Measurements from ENCODE around the gene HOXA10.

Gene HOXA10

DNA sequence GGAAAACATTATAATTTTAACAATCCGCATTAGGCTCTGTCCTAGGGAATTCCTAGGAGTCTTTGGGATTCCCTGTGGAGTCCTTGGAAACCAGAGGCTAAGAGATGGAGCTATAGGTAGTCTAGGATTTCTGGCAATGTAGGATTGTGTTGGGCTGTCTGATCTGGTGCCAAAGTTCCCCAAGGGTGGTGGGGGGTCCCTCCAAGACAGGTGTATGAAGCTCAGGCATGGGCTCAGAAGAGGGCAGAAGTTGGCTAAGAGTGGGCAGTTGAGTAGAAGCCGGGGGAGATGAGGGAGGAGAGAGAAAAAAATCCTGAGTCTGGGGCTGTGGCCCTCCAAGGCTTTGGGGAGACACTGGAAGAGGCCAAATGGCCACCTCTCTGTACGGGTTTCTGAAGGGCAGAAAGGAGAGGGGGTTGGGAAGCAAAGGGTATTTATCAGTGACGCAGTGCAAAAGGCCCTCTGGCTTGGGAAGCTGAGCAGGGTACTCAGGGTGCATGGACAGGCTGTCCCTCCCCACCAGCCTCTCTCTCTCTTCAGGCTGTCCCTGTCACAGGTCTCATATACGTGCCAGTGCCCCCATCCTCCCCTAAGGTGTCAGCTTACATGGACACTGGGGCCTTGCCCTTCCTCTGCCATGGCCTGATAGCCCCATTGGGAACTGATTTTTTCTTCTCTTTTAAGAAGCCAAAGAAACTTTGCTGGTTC, 27.5 kb downstream of the HOXA10 start:
- DNase-seq (ENCODE audit: low read depth in 2 of 3, low spot score in 1 of 3), result no peak

DNA sequence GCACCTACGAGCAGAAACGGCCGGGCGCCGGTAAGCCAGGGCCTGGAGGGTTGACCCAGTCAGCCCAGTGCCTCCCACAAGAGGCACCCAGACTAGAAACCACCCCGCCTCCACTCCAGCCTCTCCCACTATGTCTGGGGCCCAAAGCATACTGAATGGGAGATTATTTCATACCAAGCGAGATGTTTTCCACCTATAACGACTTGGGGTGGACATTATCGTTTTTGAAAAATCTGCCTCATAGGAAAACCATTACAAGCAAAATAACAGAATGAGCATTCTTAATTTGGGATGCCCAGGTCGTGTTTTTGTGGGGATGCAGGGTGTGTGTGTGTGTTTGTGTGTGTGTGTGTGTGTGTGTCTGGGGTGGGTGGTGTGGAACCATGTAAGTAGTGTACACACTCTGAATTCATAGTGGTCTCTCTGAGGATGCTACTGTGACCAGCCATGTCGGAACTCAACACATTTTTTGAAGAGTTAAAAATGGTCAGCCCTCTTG, 28.2 kb downstream of the HOXA10 start:
- DNase-seq (ENCODE audit: low read depth in 2 of 3, low spot score in 1 of 3), result no peak

DNA sequence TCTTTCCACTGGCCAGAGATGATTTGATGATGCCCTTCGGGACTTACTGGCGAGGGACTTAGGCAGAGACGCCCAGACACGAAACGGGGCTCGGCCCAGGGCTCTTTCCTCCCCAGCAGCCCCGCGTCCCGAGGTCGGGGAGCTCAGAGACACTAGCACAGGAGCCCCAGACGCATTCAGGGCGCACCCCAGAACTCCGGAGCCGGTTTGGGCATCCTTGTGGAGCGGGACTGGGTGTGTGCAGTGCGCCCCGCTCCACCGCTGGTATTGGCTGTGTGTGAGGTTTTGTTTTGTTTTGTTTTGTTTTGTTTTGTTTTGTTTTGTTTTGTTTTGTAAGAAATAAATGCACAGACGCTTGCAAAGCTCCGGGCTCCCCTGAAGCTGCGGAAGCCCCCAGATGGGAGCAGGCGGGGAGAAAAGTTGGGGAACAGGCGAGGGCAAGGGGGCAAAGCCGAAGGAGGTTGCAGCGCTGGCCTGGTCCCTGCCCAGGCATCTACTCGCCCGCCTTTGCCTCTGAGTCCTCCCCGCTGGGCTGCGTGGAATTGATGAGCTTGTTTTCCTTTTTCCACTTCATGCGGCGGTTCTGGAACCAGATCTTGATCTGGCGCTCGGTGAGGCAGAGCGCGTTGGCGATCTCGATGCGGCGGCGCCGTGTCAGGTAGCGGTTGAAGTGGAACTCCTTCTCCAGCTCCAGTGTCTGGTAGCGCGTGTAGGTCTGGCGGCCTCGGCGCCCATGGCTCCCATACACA, 28.8 kb downstream of the HOXA10 start:
- DNase-seq (ENCODE audit: low read depth in 2 of 3, low spot score in 1 of 3), result no peak

DNA sequence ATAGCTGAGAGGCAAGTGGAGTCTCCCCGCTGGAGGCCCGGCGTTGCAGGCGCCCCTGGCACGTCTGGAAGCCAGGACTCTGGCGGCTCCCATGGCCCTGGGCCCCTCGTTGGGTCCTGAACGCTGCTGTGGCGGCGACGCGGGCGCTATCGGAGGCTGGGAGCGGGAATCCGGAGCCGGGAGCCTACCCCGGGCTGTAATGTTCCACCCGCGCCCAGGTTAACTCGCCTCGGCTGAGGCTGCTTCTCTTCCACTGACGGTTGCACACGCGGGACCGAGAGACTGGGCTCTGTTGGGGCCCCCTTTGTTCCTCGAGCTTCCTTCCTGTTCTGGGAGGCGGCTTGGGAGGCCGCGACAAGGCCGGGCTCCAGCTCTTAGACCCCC, 29.3 kb downstream of the HOXA10 start:
- DNase-seq (ENCODE audit: low read depth in 2 of 3, low spot score in 1 of 3), result no peak

DNA sequence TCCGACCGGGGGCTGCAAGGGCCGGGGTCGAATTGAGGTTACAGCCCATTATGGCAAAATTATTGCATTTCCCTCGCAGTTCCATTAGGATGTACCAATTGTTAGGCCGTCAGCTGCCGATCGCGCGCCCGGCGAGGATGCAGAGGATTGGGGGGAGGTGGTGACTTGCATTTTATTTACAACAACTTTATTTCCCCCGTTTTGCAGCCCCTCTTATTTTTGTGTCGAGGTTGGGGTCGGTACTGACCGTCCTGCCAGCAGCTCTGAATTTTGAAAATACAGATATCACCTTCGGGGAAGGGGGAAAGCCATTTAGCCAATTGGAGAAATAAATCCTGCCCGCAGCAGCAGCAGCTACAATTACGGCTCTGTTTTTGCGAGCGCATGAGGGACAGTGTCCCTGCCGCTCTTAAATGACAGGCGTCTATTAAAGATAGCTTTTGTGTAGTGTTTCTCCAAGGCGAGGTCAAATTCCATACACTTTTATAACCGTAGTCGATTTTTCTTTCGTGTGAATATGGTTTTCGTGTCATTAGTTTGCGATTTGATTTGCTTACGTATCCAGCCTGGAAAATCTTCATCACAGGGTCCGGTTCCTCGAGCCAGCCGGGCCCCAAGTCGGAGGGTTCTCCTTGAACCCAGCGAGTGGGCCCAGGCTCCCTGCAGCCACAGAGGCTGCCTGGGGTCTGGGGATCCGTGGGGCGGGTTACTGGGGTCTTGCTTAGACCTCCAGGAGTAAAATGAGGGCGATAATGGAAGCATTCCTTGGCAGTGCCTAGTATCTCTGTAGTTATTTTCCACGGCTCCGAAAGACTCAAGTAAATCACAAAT, 30.0 kb downstream of the HOXA10 start:
- DNase-seq (ENCODE audit: low read depth in 2 of 3, low spot score in 1 of 3), result no peak

DNA sequence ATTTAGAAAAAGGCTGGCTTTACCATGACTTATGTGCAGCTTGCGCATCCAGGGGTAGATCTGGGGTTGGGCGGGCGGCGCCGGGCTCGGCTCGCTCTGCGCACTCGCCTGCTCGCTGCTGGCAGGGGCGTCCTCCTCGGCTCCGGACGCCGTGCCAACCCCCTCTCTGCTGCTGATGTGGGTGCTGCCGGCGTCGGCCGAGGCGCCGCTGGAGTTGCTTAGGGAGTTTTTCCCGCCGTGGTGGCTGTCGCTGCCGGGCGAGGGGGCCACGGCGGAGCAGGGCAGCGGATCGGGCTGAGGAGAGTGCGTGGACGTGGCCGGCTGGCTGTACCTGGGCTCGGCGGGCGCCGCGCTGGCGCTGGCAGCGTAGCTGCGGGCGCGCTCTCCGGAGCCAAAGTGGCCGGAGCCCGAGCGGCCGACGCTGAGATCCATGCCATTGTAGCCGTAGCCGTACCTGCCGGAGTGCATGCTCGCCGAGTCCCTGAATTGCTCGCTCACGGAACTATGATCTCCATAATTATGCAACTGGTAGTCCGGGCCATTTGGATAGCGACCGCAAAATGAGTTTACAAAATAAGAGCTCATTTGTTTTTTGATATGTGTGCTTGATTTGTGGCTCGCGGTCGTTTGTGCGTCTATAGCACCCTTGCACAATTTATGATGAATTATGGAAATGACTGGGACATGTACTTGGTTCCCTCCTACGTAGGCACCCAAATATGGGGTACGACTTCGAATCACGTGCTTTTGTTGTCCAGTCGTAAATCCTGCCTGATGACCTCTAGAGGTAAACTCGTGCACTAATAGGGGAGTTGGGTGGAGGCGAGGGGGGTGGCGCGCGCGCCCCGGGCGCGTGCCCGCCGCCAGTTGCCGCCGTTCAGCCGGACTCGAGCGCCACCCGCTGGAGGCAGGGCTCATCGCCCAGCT, 30.8 kb downstream of the HOXA10 start, which contains the start of gene HOXA5:
Gene HOXA5 (minus strand): TSS at position 659 of the 927 bp plus-strand sequence. CDS start 74 bp downstream, at position 585.
- DNase-seq (ENCODE audit: low read depth in 2 of 3, low spot score in 1 of 3), result no peak

DNA sequence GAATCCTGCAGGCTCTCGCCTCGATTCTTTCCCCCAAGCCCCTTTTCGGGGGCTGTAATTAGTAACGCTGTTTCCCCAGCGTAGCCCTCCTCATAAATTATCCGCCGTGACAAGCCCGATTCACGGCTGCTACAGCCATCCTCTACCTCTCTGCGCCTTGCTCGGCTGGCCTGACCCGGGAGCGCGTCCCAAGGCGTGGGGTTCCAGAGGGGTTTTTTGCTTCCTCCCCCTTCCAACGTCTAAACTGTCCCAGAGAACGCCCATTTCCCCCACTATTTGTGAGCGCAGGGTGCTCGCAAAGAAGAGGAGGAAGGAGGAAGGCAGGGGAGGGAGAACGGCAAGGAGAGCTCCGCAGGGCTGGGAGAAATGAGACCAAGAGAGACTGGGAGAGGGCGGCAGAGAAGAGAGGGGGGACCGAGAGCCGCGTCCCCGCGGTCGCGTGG, 31.5 kb downstream of the HOXA10 start:
- DNase-seq (ENCODE audit: low read depth in 2 of 3, low spot score in 1 of 3), result no peak

DNA sequence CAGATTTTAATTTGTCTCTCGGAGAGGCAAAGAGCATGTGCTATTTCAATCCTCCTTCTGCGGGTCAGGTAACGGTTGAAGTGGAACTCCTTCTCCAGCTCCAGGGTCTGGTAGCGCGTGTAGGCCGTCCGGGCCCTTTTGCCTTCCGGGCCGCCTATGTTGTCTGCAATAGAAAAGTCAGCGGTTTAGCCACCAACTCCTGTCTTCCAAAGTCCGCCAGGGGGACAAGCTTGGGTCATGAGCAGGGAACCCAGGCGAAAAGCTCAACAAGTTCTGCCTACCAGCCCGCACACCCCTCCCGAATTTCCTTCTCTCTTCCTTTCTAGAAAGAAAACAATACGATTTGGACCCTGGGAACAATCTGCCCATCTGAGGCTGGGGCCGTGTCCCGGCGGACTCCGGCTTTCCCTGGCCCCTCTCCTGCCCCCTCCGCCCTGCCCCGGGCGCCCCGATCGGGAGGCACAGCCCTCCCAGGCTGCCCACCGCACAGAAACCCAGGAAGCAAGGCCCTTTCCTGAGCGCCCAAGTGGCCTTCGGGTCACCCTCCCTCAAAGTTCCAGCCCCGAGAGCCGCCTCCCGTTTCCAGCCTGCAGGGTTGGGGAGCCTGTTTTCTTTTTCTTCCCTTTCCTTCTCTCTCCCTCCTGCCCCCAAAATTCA, 32.1 kb downstream of the HOXA10 start:
- DNase-seq (ENCODE audit: low read depth in 2 of 3, low spot score in 1 of 3), result no peak

DNA sequence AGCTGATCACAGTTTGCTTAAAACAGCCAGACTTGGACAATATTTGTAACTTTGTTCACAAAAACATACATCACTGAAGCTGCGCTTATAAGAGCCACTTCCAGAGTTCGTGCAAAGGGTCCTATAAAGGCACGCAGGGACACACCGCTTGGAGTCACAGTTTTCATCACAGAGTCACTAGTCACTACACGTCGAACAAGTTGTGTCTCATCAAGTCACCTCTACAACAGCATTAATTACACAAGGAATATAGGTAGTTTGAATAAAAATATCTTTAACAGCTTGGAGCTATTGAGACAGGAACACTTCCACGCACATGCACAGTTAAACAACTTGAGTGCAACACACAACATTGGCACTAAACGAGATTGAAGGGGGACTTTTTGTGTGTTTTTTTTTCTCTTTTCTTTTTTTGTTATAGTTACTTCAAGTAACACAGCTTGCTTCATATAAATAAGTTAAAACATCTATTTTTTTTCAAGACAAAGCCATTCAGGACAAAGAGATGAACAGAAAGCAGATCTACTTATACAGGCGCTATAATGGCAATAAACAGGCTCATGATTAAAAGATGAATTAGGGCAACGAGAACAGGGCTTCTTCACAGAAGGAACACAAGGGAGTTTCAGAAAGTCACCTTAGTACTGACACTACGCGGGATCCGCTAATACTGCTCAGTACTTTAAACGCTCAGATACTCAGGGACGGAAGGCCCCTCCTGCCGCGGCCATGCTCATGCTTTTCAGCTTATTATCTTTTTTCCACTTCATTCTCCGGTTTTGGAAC, 32.8 kb downstream of the HOXA10 start:
- DNase-seq (ENCODE audit: low read depth in 2 of 3, low spot score in 1 of 3), result no peak

DNA sequence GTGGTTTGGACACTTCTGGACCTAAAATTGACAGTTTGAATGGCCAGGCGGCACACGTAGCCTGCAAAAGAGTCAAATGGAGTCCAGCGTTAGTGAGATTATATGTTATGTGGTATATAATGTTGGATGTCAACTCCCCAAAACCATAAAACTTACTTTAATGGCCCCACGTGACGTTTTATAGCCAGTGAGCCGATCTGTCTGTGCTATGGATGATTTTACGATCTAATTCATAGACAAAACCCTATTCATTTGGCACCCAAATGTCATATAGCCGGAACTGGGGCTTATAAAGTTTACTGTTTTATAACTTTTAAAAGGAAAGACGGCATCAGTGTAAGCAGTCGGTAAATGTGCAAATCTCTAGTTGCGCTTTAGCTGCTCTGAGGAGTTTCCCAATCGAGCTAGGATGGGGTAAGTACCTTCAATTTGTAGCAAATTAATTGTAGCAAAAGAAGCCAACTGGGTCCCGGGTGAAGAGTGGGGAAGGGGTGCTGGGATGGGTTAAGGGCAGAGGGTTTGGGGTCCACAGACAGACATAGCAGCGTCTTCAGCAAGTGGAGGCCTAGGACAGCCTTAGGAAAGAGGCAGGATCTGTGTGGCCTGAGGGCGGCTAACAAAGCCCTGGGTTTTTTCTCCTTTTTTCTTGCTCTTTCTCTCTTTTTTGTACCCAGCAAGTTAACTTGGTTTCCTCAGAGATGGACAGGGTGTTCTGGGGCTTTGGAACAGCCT, 33.8 kb downstream of the HOXA10 start:
- DNase-seq (ENCODE audit: low read depth in 2 of 3, low spot score in 1 of 3), result no peak

DNA sequence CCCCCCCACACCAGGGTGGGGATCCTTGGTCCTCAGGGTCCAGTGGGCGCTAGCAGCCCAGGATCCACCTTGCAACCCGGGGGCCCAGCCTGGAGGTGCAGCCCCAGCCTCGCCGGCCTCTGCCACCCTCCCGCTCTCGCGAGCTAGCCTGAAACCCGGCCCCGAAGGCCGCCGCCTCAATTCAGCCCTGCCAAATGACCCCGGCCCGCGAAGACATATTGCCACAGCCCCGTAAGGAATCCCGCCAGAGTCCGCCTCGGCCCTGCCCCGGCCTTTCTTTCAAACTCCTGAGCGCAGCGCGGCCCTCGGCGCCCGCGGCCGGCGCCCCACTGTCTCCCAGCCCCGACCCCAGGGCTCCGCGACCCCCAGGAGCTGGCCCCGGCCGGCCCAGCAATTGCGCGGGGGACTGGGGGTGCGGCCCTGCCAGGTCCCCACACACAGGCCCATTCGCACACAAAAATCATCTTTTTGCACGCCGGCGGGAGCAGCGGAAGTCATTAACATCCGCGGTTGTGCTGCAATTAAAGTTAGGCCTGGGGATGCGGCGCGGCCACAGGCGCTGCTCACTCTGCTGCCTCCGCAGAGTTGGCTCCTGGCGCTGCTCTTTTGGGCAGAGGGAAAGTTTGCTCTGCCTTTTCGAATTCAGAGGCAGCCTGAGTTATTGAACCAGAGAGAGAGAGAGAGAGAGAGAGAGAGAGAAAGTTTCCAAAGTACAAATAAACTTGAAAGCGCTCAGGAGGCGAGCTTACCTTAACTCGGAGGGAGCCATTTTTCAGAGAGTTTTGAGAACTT, 34.6 kb downstream of the HOXA10 start:
- DNase-seq (ENCODE audit: low read depth in 2 of 3, low spot score in 1 of 3), result no peak

DNA sequence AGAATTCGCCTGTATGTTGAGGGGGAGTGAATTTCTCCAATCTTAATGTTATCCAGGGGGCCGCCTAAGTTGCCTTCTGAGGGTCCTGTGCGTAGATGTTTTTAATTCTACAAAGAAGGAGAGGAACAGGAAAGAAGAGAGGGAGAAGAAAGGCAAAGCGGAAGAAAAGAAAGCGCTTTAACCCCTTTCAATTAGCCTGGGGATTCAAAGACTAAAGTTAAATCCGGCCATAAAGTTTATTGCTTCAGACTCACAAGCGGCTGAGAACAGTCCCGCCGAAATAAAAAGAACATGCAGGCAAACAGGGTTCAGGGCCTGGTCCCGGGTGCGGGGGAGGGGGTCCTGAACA, 35.2 kb downstream of the HOXA10 start:
- no peak for DNase-seq (ENCODE audit: low read depth in 2 of 3, low spot score in 1 of 3)

DNA sequence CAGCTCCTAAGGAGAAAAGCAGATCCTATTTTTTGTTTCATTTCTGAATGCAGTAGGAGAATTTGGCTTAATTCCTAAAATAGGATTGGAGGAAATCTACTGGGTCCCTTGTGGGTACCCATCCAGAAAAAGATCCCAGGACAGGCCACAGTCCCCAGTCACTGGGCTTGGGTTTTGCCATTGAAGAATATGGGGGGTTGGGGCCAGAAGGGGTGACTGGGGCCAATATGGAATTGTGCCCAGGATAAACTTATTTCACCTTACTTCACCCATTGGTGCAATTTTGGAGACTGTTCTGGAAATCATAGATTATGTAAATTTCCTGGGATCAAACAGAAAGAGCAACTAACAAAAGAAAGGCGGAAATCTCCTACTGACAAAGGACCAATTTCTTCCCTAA, 35.6 kb downstream of the HOXA10 start:
- no peak for DNase-seq (ENCODE audit: low read depth in 2 of 3, low spot score in 1 of 3)

DNA sequence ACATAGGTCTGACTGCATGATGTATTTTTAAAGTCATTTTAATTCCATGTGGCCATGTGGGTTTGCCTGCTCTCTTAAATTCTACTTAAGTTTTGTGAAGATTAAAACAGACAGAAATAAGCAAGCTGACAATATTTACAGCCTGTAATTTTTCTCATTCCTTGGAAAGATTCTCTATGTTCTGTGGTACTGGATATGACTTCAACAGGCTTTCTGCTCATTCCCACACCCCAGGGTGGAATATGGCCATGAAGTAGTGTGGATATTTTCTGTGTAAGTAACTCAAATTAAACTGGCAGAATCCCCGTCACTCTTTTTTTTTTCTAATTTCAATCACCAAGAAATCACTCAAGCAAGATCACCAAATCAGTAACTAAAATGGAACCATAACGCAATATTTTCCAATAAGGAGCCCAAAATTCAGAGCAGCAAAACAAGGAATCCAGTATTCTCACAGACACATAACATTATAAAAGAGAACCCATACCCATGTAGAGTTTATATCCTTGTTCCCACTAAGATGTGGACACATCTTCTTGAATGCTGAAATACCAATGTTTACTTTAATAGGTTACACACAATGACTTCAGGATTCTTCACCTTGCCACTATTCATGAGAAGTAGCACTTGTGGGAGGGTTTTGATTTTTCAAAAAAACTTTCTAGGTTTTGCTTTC, 36.3 kb downstream of the HOXA10 start:
- DNase-seq (ENCODE audit: low read depth in 2 of 3, low spot score in 1 of 3), result no peak

DNA sequence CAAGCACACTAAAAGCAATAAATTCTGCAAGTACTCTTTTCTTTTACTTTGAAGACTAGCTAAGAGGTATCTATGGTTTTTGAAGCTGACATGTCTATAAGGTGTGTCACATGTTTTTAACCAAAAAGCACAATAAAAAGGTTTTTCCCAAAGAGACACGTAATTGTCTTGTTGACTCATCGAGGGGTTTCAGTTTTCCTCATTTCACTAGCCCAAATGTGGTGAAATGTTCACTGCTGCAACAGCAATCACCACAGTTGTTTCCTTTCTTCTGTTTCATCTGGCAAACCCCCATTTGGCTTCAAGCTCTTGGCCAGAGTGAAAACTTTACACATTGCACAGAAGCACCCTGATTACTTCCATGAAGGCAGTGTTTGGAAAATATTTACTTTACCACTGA, 39.7 kb downstream of the HOXA10 start:
- DNase-seq (ENCODE audit: low read depth in 2 of 3, low spot score in 1 of 3), result no peak

DNA sequence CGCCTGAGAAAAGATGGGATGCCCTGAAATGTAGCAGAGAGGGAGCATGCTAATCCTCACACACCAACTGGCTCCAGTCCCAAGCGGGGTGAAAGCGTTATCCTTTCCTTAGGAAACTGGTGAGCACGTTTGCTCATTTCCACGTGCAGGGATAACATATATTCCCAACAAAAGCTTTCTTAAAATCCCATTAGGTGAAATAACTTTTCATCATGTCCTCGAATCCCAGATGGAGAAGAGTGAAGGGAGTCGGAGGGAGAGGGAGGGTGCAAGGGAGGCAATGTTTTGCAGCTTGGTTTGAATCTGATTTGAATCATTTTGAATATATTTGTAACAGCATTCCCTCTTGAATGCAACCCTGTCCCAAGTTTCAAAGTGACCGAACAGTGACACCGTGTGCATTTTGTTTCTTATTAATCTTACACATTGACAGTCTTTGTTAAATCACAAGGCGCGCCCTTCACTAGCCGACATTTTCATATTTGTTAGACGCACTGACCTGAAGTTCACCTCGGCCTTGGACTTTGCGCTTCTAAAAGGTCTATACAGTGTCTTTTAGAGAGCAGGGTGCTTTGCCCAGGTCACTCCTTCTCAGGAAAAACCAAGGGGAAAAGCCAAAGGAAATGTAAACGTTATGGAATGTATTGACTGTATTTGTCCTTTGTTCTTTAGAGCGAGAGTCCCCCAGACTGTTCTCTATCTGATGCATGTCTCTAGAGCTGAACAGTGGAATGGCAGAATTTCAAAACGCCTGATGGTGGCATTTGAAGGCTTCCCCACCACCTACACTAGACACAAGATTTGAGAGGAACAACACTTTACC, 40.5 kb downstream of the HOXA10 start:
- no peak for DNase-seq (ENCODE audit: low read depth in 2 of 3, low spot score in 1 of 3)

Data from stimulated activated CD4-positive, alpha-beta T cell treated with anti-CD3 and anti-CD28 coated beads, Interleukin-12 subunit alpha, Interleukin-12 subunit beta, amount 100 ng/mL, for 48 hours (primary cell).